ENCODE measurements around the gene CALY.
A peak's percentile ranks its signal among the peaks of the same experiment; 100 is the strongest.

Gene CALY

GRCh38 chr10:133308421-133309099 lies 28.1 kb downstream of the CALY start, which contains the start of the genes TUBGCP2 and ZNF511:
TSS of gene TUBGCP2 (minus strand) at chr10:133308872. CDS start at chr10:133302941, 5,931 bp downstream.
TSS of gene ZNF511 (plus strand) at chr10:133308914. CDS start at chr10:133308944, 30 bp downstream.
- peak; percentile 18; the same call in 1 of the 2 replicates for TF ChIP-seq CTCF (IDR thresholded peaks at IDR 0.05; ENCODE audit: borderline replicate concordance, insufficient read depth, low read depth, low read length)
- H3K4me3 ChIP-seq (ENCODE audit: low read depth, low read length), result peak within 1 kb of the TSS; percentile 74

- TF ChIP-seq CTCF (IDR thresholded peaks at IDR 0.05; ENCODE audit: borderline replicate concordance, insufficient read depth, low read depth, low read length), result peak; percentile 84
- peak overlapping the region; percentile 74 for H3K4me3 ChIP-seq (ENCODE audit: low read depth, low read length)
Measured at GRCh38 chr10:133307776-133308420, 28.8 kb downstream of the CALY start.

- TF ChIP-seq CTCF (IDR thresholded peaks at IDR 0.05; ENCODE audit: borderline replicate concordance, insufficient read depth, low read depth, low read length), result no peak
- no peak overlapping the region for H3K4me3 ChIP-seq (ENCODE audit: low read depth, low read length)
Measured at GRCh38 chr10:133306941-133307379, 29.7 kb downstream of the CALY start.

GRCh38 chr10:133306097-133306476 lies 30.6 kb downstream of the CALY start:
- no peak overlapping the region for H3K4me3 ChIP-seq (ENCODE audit: low read depth, low read length)
- TF ChIP-seq CTCF (IDR thresholded peaks at IDR 0.05; ENCODE audit: borderline replicate concordance, insufficient read depth, low read depth, low read length), result no peak

- no peak for TF ChIP-seq CTCF (IDR thresholded peaks at IDR 0.05; ENCODE audit: borderline replicate concordance, insufficient read depth, low read depth, low read length)
- no peak overlapping the region for H3K4me3 ChIP-seq (ENCODE audit: low read depth, low read length)
Measured at GRCh38 chr10:133303206-133303605, 33.5 kb downstream of the CALY start.

- no peak overlapping the region for H3K4me3 ChIP-seq (ENCODE audit: low read depth, low read length)
- TF ChIP-seq CTCF (IDR thresholded peaks at IDR 0.05; ENCODE audit: borderline replicate concordance, insufficient read depth, low read depth, low read length), result no peak
Measured at GRCh38 chr10:133302230-133302629, 34.5 kb downstream of the CALY start.

GRCh38 chr10:133299738-133300137 lies 37.0 kb downstream of the CALY start:
- no peak for TF ChIP-seq CTCF (IDR thresholded peaks at IDR 0.05; ENCODE audit: borderline replicate concordance, insufficient read depth, low read depth, low read length)
- H3K4me3 ChIP-seq (ENCODE audit: low read depth, low read length), result no peak overlapping the region

Data from GM12875 (cell line).